Measurements from ENCODE around the gene CDC42. TPM values are rescaled to one million over a fixed set of nuclear protein-coding genes. Genes with fewer than 3 reads are reported as not detected.
A peak's percentile ranks its signal among the peaks of the same experiment; 100 is the strongest.

The CDC42 gene
- total RNA-seq, 1 experiment from 2014 or later = 217 TPM

DNA sequence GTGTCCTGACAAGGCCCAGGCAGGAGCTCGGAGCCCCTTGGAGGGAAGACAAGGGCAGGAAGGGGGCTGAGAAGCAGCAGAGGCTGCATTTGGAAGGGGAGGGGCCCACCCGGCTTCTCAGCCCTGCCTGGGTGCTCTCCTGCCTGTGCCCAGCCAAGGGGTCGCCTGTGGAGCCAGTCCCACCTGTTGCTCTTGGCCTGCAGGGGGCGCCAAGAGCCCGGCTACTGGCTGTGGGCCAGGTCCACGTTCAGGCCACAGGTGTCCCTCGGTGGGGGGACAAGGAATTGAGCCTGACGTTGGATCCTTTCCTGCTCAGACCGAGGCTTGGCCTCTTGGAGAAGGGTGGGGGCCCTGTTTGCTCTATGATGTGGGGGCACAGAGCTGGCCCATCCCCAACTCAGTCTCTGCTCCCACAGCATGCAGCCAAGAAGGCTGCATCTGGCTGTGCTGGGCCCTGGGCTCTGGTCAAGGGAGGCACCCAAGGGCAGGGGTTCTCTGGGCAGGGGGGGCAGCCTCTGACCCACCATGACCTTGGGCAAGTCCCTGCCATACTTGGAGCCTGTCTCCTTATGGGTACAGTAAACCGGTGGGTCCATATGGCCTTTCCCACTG is 79.5 kb downstream of the CDC42 start:
- no peak overlapping the region for H3K27ac ChIP-seq (ENCODE audit: low read depth, low read length)
- H3K4me1 ChIP-seq (ENCODE audit: control insufficient read depth in 1 of 2, insufficient read depth in 2 of 2, low read length in 2 of 2) = peaks cover 5 to 13% of the 10 kb centered on the region in 2 experiments
- intact Hi-C loops (cut with micrococcal nuclease) = loop anchor here (1.0 to 5.0 kb wide), 3 partner anchors 143 to 510 kb away; partner anchors contain the start of gene C1QC
- no peaks in the 10 kb centered on the region for H3K27me3 ChIP-seq (ENCODE audit: insufficient read depth, low read length)
- TF ChIP-seq, protein P1, sequence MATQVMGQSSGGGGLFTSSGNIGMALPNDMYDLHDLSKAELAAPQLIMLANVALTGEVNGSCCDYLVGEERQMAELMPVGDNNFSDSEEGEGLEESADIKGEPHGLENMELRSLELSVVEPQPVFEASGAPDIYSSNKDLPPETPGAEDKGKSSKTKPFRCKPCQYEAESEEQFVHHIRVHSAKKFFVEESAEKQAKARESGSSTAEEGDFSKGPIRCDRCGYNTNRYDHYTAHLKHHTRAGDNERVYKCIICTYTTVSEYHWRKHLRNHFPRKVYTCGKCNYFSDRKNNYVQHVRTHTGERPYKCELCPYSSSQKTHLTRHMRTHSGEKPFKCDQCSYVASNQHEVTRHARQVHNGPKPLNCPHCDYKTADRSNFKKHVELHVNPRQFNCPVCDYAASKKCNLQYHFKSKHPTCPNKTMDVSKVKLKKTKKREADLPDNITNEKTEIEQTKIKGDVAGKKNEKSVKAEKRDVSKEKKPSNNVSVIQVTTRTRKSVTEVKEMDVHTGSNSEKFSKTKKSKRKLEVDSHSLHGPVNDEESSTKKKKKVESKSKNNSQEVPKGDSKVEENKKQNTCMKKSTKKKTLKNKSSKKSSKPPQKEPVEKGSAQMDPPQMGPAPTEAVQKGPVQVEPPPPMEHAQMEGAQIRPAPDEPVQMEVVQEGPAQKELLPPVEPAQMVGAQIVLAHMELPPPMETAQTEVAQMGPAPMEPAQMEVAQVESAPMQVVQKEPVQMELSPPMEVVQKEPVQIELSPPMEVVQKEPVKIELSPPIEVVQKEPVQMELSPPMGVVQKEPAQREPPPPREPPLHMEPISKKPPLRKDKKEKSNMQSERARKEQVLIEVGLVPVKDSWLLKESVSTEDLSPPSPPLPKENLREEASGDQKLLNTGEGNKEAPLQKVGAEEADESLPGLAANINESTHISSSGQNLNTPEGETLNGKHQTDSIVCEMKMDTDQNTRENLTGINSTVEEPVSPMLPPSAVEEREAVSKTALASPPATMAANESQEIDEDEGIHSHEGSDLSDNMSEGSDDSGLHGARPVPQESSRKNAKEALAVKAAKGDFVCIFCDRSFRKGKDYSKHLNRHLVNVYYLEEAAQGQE (IDR thresholded peaks at IDR 0.05; ENCODE audit: low read depth) = no peak
- TF ChIP-seq, protein P2, sequence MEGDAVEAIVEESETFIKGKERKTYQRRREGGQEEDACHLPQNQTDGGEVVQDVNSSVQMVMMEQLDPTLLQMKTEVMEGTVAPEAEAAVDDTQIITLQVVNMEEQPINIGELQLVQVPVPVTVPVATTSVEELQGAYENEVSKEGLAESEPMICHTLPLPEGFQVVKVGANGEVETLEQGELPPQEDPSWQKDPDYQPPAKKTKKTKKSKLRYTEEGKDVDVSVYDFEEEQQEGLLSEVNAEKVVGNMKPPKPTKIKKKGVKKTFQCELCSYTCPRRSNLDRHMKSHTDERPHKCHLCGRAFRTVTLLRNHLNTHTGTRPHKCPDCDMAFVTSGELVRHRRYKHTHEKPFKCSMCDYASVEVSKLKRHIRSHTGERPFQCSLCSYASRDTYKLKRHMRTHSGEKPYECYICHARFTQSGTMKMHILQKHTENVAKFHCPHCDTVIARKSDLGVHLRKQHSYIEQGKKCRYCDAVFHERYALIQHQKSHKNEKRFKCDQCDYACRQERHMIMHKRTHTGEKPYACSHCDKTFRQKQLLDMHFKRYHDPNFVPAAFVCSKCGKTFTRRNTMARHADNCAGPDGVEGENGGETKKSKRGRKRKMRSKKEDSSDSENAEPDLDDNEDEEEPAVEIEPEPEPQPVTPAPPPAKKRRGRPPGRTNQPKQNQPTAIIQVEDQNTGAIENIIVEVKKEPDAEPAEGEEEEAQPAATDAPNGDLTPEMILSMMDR (IDR thresholded peaks at IDR 0.05 in 2 of 3, conservative IDR thresholded peaks at IDR 0.05 in 1 of 3; ENCODE audit: borderline replicate concordance in 1 of 3, insufficient read depth in 1 of 3, low read depth in 2 of 3, low read length in 2 of 3) = peak; percentile 79 to 90 (median 86)
- peak; percentile 97 for TF ChIP-seq RAD21 (IDR thresholded peaks at IDR 0.05; ENCODE audit: low read depth)
- CTCF ChIA-PET = interaction anchor here (1.0 to 2.7 kb wide), 4 partner anchors 18 to 285 kb away, joined by 3 to 17 read pairs (median 3); no protein-coding TSS in a partner anchor
- ATAC-seq = peak; percentile 89
- RAD21 ChIA-PET (ENCODE audit: low non-redundant PET in 1 of 2, low total read pairs in 2 of 2, uncharacterized antibody in 2 of 2, unreplicated experiment in 2 of 2) = interaction anchor here in 1 of 2 experiments (0.7 to 1.4 kb wide), 2 partner anchors 94 to 285 kb away, joined by 3 read pairs; no protein-coding TSS in a partner anchor
- H3K36me3 ChIP-seq (ENCODE audit: control insufficient read depth in 1 of 2, insufficient read depth in 2 of 2, low read length in 2 of 2) = no peaks in the 10 kb centered on the region
- 0 out of 2 replicates have a peak overlapping the region, but pooled peaks have one; percentile 17 for H3K4me2 ChIP-seq (ENCODE audit: low read length)
- H3K9me3 ChIP-seq (ENCODE audit: control insufficient read depth in 1 of 2, insufficient read depth in 1 of 2, low read depth in 1 of 2, low read length in 2 of 2) = no peaks in the 10 kb centered on the region
- no peak overlapping the region for H3K4me3 ChIP-seq (replicated peaks in 1 of 2; ENCODE audit: low read depth in 1 of 2, low read length in 2 of 2)
- H3K9me2 ChIP-seq (ENCODE audit: insufficient read depth) = no peaks in the 10 kb centered on the region
- no TSS peak for BruUV-seq (replicated peaks)
- DNase-seq (ENCODE audit: low read depth, low spot score) = peak; percentile 23
- POLR2A ChIA-PET = no interaction called here
- no peaks in the 10 kb centered on the region for H4K20me1 ChIP-seq (ENCODE audit: insufficient read depth)
- no peaks in the 10 kb centered on the region for H3K79me2 ChIP-seq (ENCODE audit: insufficient read depth, low read length)
- no peak overlapping the region for H3K9ac ChIP-seq (ENCODE audit: low read length)
- H2AFZ ChIP-seq (ENCODE audit: low read depth, low read length, poor library complexity, severe bottlenecking) = no peak overlapping the region
